ENCODE results near the gene DNAJC4. TPM values are rescaled to one million over a fixed set of nuclear protein-coding genes. Genes with fewer than 3 reads are reported as not detected.

DNAJC4 gene
- total RNA-seq = 8.1 and 8.9 TPM in 2 replicates

GRCh38 chr11:64230171-64230984 lies at the start of gene DNAJC4:
Gene DNAJC4, plus strand, starts transcription at chr11:64230548. Its CDS starts 307 bp downstream, at chr11:64230855.

GRCh38 chr11:64185693-64186491 lies 44.5 kb upstream of the DNAJC4 start, which contains the start of gene STIP1:
Gene STIP1, plus strand, starts transcription at chr11:64186171. Its CDS starts 91 bp downstream, at chr11:64186262.

GRCh38 chr11:64206457-64207255 lies 23.7 kb upstream of the DNAJC4 start, which contains the start of gene FERMT3:
Gene FERMT3, plus strand, starts transcription at chr11:64206721. Its CDS starts 644 bp downstream, at chr11:64207365.

GRCh38 chr11:64225608-64226506 lies 4.5 kb upstream of the DNAJC4 start, which contains the start of the genes NUDT22 and TRPT1:
Gene NUDT22, plus strand, starts transcription at chr11:64226274. Its CDS starts 379 bp downstream, at chr11:64226653.
Gene TRPT1, minus strand, starts transcription at chr11:64226186. Its CDS starts 326 bp downstream, at chr11:64225860.

DNA sequence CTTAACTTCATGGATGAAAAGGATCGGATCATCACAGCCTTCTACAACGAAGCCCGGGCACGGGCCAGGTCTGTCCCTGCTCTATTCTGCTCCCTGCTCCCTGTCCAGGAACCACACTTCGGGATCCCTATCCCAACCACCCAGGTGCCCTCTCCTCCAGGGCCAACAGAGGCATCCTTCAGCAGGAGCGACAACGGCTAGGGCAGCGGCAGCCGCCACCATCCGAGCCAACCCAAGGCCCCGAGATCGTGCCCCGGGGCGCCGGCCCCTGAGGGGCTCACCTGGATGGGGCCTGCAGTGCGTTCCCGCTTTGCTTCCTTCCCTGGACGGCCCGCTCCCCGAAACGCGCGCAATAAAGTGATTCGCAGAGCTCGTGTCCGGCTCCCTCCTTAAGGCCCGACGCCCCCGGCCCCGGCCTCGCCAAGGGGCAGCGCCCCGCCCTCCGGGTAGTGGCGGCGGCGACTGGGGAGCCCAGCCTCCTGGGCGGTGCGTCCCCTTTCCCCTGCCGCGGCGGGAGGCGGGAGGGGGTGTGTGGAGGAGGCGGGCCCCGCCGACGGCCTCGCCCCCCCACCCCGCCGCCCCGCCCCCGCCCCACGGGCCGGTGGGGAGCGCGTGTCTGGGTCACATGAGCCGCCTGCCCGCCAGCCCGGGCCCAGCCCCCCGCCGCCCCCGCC lies 3.7 kb downstream of the DNAJC4 start, which contains the start of gene VEGFB:
TSS of gene VEGFB (plus strand) at position 672 of the 674 bp plus-strand sequence. CDS start 250 bp downstream, outside the sequence.

GRCh38 chr11:64240435-64241240 lies 10.3 kb downstream of the DNAJC4 start, which contains the start of gene FKBP2:
Gene FKBP2, plus strand, starts transcription at chr11:64241095. Its CDS starts 1,293 bp downstream, at chr11:64242388.

GRCh38 chr11:64246871-64247728 lies 16.8 kb downstream of the DNAJC4 start, which contains the start of gene PPP1R14B:
Gene PPP1R14B, minus strand, starts transcription at chr11:64246943. Its CDS starts 270 bp downstream, at chr11:64246673.

GRCh38 chr11:64251016-64251752 lies 20.8 kb downstream of the DNAJC4 start, which contains the start of gene PLCB3:
Gene PLCB3, plus strand, starts transcription at chr11:64251530. Its CDS starts 120 bp downstream, at chr11:64251650.

Other genes with a start within 250 kb of the DNAJC4 start
- 41.8 and 53.3 TPM in 2 replicates for gene OTUB1, start 244.1 kb upstream of the DNAJC4 start, total RNA-seq
- not detected in 2 replicates for gene FLRT1, start 194.6 kb upstream of the DNAJC4 start, total RNA-seq
- gene MACROD1, start 64.4 kb upstream of the DNAJC4 start, total RNA-seq = 12.4 and 18.5 TPM in 2 replicates
- 247 and 273 TPM in 2 replicates for gene STIP1, start 44.4 kb upstream of the DNAJC4 start, total RNA-seq
- gene FERMT3, start 23.8 kb upstream of the DNAJC4 start, total RNA-seq = 124 and 138 TPM in 2 replicates
- 18.2 and 22.8 TPM in 2 replicates for gene TRPT1, start 4.4 kb upstream of the DNAJC4 start, total RNA-seq
- 27.9 and 34.0 TPM in 2 replicates for gene NUDT22, start 4.3 kb upstream of the DNAJC4 start, total RNA-seq
- gene VEGFB, start 4.0 kb downstream of the DNAJC4 start, total RNA-seq = 11.0 and 14.8 TPM in 2 replicates
- gene FKBP2, start 10.5 kb downstream of the DNAJC4 start, total RNA-seq = 23.8 and 34.0 TPM in 2 replicates
- 258 and 294 TPM in 2 replicates for gene PPP1R14B, start 16.4 kb downstream of the DNAJC4 start, total RNA-seq
- gene PLCB3, start 21.0 kb downstream of the DNAJC4 start, total RNA-seq = 61.2 and 61.6 TPM in 2 replicates
- gene BAD, start 54.1 kb downstream of the DNAJC4 start, total RNA-seq = 49.2 and 51.7 TPM in 2 replicates
- 9.1 and 9.7 TPM in 2 replicates for gene GPR137, start 55.3 kb downstream of the DNAJC4 start, total RNA-seq
- gene KCNK4, start 60.8 kb downstream of the DNAJC4 start, total RNA-seq = 0.07 TPM in 1 of 2 replicates, not detected in the other
- gene CATSPERZ, start 69.8 kb downstream of the DNAJC4 start, total RNA-seq = 0.27 and 0.57 TPM in 2 replicates
- gene ESRRA, start 75.0 kb downstream of the DNAJC4 start, total RNA-seq = 26.4 and 27.5 TPM in 2 replicates
- 172 and 196 TPM in 2 replicates for gene TRMT112, start 87.0 kb downstream of the DNAJC4 start, total RNA-seq
- gene PRDX5, start 87.6 kb downstream of the DNAJC4 start, total RNA-seq = 108 and 151 TPM in 2 replicates
- gene CCDC88B, start 109.7 kb downstream of the DNAJC4 start, total RNA-seq = 1.1 and 1.9 TPM in 2 replicates
- 35.1 and 49.9 TPM in 2 replicates for gene RPS6KA4, start 128.6 kb downstream of the DNAJC4 start, total RNA-seq